H1 (cell line): ENCODE data around the gene ST6GALNAC5.

Source experiments
- CTCF ChIP-seq, 3 experiments: IDR thresholded peaks; 1 replicate in 2 of 3; 2 replicates in 1 of 3; pipeline versions ENCODE4 v1.5.1 to v1.6.1; 2011; ENCODE audit warnings: low read length in 3 of 3, mild to moderate bottlenecking in 3 of 3, inconsistent platforms in 2 of 3, low read depth in 1 of 3, moderate library complexity in 1 of 3; ENCODE audit not compliant: insufficient read depth in 1 of 3; ENCODE audit errors: control extremely low read depth in 1 of 3
- JUN ChIP-seq: IDR thresholded peaks from 2 replicates; pipeline ENCODE4 v1.6.1; 2011; ENCODE audit warnings: low read depth, mild to moderate bottlenecking, improper control_type of control experiment, low read length
- POLR2A ChIP-seq, 2 experiments: IDR thresholded peaks; 1 replicate in 1 of 2; 2 replicates in 1 of 2; pipeline ENCODE4 v1.6.1; 2011; ENCODE audit warnings: low read depth in 2 of 2, low read length in 2 of 2, mild to moderate bottlenecking in 2 of 2; ENCODE audit errors: control extremely low read depth in 1 of 2
- RNF2 ChIP-seq: fragments of 200-900, 300-1000 bp; sonication (generic); IDR thresholded peaks from 2 replicates; pipeline ENCODE4 v1.7.1; 2016; ENCODE audit warnings: borderline replicate concordance, low read depth, mild to moderate bottlenecking, antibody characterized with exemption, low read length; ENCODE audit not compliant: poor library complexity, severe bottlenecking; ENCODE audit errors: missing control alignments
- RXRA ChIP-seq: IDR thresholded peaks from 2 replicates; pipeline ENCODE4 v1.6.1; 2011; ENCODE audit warnings: low read depth, mild to moderate bottlenecking, low read length, moderate library complexity; ENCODE audit not compliant: insufficient read depth
- SAP30 ChIP-seq: fragments of 300-600 bp; sonication (generic); IDR thresholded peaks from 2 replicates; pipeline ENCODE4 v1.7.1; 2012; ENCODE audit warnings: low read length, moderate library complexity, mild to moderate bottlenecking, inconsistent platforms; ENCODE audit not compliant: insufficient read depth, insufficient replicate concordance
- ZNF274 ChIP-seq: IDR thresholded peaks from 2 replicates; pipeline ENCODE4 v1.7.0; 2012; ENCODE audit warnings: low read length, borderline replicate concordance; ENCODE audit errors: extremely low read depth

GRCh38 chr1:76961820-76962207, 94.5 kb downstream of the ST6GALNAC5 start:
- no peak for TF ChIP-seq ZNF274
- TF ChIP-seq CTCF (IDR thresholded peaks at IDR 0.05; ENCODE audit: control extremely low read depth in 1 of 3, insufficient read depth in 1 of 3, low read depth in 1 of 3, low read length in 3 of 3): no peak
- no peak for TF ChIP-seq RNF2
- no peak for TF ChIP-seq JUN
- TF ChIP-seq RXRA: no peak
- TF ChIP-seq SAP30: no peak
- TF ChIP-seq POLR2A (IDR thresholded peaks at IDR 0.05; ENCODE audit: control extremely low read depth in 1 of 2, low read depth in 2 of 2, low read length in 2 of 2): no peak
